Activated CD4-positive, alpha-beta T cell treated with anti-CD3 and anti-CD28 coated beads, Interleukin-2, amount 50 U/mL, for 16 hours (primary cell): ENCODE measurements around the gene STPG2.
"Not testable (repeated sequence)": the region's sequence is repeated elsewhere in the genome, so short reads cannot be mapped to it uniquely, and the experiment has no call there.

Experiments
- DNase-seq: peaks from one replicate; pipeline ENCODE4 v3.0.0-alpha.2; 2020

Gene STPG2

DNA sequence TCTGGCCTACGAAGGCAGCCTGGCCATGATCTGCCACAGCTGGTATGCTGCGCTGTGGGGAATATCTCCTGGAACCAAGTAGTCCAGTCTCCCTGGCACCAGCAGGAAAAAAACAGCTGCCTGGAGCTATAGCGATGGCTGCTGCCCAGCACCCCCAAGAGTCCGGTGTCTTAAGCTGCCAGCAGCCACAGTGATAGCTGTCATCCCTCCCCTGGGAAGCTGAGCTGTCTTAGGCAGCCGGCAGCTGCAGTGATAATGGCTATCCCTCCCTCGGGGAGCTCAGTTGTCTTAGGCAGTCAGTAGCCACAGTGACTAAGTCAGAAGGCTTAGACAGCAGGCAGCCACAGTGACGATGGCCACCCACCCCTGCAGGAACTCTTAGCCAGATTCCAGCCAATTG, 205.1 kb downstream of the STPG2 start:
- DNase-seq: no peak

DNA sequence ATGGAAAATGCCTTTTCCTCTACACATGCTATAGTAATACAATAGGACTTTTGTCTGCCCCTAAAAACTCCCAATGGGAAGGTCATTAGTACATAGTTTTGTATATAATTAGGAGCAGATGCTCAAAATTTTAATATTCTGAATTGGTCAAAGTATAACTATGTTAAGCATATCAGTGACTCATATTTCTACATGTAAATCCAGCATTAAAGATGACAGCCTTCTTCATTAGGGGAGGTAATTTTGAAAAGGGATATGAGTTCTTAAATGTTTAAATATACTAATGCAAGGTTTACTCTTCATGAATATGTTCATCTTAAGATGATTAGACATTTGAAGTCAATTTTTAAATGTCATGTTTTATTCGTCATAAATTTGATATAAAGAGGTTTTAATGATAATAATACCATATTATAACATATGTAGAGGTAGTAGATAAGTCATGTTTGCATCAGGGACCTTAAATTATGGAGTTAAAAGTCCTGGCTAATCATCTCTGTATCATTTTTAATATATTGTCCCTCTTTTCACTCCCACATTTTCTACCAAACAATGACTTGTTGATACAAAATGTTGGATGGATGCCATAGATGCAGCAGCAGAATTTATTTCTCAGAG, 218.8 kb downstream of the STPG2 start:
- DNase-seq: no peak

DNA sequence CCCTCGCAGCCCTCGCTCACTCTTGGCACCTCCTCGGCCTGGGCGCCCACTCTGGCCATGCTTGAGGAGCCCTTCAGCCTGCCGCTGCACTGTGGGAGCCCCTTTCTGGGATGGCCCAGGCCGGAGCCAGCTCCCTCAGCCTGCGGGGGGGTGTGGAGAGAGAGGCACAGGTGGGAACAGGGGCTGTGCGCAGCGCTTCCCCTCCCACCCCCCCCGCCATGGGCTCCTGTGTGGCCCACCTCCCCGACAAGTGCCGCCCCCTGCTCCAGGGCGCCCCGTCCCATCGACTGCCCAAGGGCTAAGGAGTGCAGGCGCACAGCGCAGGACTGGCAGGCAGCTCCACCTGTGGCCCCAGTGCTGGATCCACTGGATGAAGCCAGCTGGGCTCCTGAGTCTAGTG, 220.2 kb downstream of the STPG2 start:
- DNase-seq: no peak

DNA sequence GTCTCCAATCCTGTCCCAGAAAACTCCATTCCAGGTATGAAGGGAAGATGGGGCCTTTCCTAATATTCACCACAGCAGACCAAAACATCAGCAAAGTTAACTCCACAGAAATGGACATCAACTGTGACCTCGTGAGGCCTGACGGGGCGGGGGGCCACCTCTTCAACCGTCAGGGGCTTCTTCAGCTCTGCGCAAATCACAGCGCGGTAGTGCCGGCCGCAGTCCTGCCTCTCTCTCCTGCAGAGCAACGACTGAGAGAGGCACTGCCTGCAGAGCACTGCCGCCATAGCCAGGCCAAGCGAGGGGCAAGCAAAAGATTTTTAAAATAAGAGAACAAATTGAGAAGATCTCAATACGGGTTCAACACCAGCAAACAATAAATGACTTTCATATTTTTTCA, 226.2 kb downstream of the STPG2 start:
- no peak for DNase-seq

DNA sequence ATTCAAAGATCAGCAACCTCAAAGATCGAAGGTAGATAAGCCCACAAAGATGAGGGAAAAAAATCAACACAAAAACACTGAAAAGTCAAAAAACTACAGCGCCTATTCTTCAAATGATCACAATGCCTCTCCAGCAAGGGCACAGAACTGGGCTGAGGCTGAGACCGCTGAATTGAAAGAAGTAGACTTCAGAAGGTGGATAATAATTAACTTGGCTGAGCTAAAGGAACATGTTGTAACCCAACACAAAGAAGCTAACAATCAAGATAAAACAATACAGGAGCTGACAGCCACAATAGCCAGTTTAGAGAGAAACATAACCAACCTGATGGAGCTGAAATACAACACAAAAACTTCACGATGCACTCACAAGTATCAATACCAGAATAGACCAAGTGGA, 231.1 kb downstream of the STPG2 start:
- no peak for DNase-seq

DNA sequence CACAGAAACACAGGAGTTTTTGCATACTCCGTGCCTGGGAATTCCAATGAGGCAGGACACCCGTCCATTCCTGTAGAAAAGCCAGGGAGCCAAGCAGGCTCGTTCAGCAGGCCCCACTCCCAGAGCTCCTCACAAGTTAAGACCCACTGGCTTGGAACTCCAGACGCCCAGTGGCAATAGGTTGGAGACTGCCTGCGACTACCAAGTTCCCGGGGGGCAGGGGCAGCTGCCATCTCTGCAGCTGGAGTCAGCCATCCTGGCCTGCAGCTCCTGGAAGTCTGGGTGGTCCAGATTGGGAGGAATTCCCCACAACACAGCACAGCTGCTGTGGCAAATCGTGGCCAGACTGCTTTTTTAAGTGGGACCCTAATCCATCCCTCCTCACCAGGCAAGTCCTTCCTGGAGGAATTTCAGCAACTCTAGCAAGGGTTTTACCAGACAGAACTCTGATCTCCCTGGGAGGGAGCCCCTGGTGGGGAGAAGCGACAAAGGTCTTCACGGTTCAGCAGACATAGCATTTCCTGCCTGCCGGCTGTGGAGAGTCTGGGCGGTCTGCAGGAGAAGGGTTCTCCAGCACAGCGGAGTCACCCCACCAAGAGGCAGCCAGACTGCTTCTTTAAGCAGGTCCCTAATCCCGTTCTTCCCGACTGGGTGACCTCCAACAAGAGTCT, 231.9 kb downstream of the STPG2 start:
- no peak for DNase-seq

DNA sequence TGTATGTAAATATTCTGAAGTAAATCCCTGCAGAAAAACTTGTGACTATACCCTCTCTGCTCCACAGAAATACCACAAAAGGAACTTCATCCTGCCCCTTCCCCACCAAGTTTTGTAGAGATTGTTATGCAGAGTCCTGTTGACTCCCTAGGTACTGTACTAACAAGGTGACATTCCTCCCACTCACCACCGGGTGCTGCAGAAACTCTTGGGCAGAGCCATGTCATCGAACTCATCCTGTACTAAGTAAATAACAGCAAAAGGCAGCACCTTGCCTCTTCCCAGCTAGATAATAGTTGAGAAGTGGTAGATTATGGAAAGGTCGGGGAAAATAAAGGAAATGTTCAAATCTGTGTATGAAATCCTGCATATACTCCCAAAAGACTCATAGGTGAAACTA, 233.3 kb downstream of the STPG2 start:
- no peak for DNase-seq

DNA sequence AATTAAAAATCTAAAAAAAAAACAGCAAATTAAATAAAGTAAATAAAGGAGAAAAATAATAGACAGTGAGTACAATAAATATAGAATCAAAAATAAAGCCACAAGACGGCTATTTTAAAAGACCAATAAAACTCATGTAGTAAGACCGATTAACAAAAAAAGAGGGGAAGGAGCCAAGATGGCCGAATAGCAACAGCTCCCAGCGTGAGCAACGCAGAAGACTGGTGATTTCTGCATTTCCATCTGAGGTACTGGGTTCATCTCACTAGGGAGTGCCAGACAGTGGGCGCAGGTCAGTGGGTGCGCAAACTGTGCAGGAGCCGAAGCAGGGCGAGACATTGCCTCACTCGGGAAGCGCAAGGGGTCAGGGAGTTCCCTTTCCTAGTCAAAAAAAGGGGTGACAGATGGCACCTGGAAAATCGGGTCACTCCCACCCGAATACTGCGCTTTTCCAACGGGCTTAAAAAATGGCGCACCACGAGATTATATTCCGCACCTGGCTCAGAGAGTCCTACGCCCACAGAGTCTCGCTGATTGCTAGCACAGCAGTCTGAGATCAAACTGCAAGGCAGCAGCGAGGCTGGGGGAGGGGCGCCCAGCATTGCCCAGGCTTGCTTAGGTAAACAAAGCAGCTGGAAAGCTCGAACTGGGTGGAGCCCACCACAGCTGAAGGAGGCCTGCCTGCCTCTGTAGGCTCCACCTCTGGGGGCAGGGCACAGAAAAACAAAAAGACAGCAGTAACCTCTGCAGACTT, 239.7 kb downstream of the STPG2 start:
- not testable (repeated sequence) for DNase-seq

DNA sequence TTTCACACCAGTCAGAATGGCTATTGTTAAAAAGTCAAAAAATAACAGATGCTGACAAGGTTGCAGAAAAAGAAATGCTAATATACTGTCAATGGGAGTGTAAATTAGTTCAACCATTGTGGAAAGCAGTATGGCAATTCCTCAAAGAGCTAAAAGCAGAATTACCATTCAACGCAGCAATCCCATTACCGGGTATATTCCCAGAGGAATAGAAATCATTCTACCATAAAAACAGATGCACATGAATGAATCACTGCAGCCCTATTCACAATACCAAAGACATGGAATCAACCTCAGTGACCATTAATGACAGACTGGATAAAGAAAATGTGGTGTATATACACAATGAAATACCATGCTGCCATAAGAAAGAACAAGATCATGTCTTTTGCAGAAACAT, 243.0 kb downstream of the STPG2 start:
- DNase-seq: no peak

DNA sequence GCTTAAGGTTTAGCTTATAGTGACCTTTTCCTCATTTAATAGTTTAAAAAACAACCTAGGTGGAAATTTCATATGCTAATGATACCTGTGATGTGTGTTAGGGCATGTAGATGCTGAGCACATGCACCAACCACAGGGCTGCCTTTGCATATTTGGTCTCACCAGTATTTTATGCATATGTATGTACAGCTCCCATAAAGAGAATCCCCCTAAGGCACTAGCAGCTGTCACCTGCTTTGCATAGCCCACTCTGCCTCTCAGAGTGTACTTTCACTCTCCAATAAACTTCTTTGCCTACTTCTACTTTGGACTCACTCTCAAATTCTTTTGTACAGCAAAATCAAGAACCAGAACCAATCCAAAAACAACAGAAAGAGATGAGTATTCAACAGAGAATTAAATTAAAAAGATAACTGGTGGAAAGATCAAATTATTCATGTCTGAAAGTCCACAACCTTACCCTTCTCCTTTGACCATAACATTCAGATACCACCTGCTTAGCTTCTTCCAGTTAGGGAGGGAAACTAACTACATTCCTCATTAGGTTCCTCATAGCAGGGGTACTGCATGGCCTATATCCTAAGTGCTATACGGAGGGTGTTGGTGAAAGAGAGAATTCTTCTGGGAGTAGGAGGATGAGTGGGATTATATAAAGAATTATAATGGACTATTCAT, 250.5 kb downstream of the STPG2 start:
- DNase-seq: no peak

DNA sequence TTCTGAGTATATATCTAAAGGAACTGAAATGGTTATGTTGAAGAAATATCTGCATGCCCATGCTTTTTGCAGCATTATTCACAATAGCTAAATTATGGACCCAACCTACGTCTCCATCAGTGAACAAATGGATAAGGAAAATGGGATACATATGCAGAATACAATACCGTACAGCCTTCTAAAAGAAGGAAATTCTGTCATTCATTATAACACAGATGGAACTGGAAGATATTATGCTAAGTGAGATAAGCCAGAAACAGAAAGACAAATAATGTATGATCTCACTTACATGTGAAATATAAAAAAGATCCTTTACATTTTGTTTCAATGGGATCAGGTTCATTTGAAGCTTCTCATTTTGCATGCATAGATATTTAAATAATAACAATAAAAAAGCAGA, 263.3 kb downstream of the STPG2 start:
- DNase-seq: no peak

DNA sequence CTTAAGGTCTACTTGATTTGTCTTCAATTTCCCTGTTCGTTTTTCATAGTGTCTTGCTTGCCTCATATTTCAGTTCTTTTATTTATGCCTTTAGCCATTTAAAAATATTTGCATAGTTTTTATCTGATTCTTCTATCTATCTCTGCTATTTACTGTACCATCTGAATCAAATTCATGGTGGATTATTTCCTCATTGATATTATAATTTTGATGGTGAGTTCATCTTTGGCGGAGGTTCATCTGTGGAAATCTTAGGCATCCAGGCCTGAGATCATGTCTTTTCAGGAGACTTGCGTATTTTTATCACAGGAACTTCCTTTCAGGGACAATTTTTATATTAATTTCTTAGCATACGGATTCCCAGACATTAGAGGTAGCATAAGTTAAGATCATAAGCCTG, 275.2 kb downstream of the STPG2 start:
- no peak for DNase-seq

DNA sequence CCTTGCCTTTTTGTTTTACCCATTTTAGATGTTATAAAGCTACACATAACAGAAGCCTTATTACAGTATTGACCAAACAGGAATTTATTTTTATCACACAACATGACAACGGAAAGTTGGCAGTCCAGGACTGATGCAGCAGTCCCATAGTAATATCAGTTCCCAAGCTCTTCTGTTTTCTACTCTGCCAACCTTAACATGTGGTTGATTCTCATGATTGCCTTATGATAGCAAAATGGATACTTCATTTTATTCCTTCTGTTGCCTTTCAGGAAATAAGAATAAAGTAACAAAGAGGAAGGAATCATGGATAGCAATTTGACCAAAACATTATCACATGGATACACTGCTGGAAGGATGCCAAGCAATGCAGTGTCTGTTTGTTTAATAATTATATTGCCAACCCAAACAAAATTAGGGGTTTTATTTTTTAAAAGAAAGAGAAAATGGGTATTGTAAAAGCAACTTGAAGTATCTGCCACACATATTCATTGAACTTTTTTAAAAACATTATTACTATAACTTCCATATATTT, 275.7 kb downstream of the STPG2 start:
- DNase-seq: no peak

DNA sequence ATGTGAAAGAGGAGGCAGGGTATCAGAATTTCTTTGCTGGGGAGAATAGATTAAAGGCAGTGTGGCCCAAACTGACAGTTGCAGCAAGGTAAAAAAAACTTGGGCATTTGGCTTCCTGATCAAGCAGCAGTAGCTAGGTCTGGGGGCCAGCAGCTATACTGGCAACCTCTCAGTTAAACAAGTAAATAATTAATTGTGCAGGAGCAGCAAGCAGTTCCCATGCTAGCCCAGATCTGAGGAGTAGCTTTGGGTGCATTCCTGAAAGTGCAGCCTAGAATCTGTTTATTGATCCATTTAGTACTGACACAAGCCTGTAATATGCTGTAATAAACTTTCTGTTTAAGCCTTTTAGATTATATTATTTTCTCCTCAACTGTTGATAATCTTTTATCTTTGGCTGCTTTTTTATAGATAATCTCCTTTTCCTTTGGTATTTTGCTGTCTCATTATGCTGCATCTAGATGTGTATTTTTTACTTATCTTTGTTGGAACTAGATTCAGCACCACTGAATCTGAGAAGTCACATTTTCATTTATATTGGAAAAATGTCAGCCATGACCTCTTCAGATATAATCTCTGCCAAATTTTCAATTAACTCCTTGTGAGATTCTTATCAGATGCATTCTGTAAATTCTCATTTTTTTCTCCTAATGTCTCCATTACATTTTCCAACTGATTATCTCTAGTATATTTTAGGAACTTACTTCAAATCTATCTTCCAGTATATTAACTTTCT, 276.3 kb downstream of the STPG2 start:
- DNase-seq: no peak

DNA sequence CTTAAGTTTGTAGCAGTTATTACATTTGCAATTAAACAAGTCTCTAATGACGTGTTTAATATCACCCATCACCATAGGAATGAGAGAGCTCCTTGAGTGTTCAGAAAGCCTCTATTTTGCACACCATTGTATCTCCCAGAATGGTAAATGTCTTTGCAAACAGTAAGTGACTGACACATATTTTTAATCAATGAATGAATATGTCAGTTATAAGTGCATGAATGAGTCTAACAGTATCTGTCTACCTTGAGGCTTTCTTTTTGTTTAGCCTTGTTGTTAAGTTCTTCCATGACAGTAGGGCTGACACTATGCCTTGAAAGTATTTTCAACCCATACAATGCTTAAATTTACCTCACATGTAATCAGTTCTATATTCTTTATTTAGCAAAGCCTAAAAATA, 292.2 kb downstream of the STPG2 start:
- no peak for DNase-seq

DNA sequence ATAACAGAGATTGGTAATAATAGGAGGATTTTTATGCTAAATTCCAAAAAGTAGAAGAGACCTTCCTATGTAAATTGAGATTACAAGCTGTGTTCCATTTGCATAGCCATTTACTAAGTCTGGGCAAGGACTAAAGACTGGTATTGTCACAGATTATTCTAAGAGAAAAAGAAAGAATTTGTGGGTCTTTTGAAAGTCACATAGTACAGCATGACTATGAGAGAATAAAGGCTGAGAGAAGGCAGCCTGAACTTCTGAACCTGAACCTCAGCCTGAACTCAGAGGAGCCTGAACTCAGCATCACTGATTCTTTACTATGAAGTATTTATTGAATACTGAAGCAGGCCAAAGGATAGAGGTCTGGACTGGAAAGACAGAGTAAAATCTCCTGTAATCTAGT, 297.5 kb downstream of the STPG2 start:
- DNase-seq: no peak

DNA sequence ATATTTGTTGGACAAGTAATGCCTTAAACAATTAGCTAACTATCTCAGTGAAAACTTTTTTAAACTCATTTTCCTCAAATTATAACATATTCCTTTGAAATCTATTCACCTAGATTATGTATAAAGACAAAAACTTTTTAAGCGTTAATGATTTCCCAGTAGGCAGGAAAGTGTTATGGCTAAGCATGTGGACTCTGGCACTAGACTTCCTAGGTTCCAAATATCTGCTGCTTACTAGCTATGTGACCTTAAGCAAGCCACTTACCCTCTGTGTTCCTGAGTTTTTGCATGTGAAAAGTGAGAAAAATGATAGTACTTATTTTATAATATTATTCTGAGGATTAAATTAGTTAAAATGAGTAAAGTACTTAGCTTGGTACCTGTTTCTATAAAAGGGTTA, 301.8 kb downstream of the STPG2 start:
- DNase-seq: no peak

DNA sequence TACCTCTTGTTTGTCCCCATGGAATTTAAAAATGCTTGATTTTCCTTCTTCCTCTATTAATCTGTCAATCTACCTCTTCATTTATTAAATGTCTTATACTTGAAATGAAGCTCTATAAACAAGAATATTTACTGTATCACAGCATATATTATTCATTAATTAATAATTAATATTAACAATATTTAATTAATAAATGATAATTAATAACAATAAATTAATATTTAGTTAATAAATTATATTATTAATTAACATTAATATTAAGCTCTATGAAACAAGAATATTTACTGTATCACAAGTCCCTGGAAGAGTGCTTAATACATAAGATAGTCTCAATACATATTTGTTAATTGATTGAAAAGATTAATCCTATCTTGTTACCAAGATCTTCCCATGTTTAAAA, 306.6 kb downstream of the STPG2 start:
- DNase-seq: no peak

DNA sequence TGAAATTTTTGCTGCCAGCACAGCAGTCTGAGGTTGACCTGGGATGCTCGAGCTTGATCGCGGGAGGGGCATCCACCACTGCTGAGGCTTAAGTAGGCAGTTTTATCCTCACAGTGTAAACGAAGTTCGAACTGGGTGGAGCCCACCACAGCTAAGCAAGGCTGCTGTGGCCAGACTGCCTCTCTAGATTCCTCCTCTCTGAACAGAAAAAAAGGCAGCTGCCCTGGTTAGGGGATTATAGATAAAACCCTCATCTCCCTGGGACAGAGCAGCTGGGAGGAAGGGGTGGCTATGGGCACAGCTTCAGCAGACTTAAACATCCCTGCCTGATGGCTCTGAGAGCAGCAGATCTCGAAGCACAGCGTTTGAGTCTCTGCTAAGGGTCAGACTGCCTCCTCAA, 314.6 kb downstream of the STPG2 start:
- DNase-seq: no peak

DNA sequence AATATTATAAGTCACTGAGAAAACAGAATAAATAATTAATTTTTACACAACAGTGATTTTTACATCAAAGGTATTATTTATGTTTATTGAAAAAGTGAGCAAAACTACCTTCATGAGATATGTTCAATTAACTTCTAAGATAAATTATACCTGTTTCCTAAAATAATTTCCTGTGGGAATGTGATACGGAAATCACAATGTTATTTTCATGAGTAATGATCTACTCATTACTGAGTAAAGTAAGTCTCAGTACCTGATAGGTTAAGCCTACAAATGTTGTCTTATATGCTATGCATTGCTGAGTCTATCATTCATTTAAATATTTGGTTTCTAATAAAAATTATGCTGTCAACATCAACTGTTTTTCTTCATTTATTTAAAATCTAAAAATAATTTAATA, 324.0 kb downstream of the STPG2 start:
- DNase-seq: no peak

DNA sequence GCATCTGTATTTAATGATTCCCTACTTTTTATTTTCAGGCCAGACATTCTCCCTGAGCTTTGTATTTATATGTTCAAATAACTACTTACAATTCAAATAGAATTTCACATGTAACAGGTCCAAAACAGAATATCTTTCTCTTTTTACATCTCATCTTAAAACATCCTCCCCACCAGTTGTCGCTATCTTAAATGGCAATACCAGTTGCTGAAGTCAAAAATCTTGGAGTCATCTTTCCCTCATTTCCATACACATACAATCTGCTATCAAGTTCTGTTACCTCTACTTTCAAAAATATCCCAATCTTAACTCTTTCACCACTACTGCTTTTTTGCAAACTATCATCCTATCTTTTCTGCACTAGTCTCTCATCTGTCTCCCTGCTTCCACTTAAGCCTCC, 330.5 kb downstream of the STPG2 start:
- DNase-seq: no peak

DNA sequence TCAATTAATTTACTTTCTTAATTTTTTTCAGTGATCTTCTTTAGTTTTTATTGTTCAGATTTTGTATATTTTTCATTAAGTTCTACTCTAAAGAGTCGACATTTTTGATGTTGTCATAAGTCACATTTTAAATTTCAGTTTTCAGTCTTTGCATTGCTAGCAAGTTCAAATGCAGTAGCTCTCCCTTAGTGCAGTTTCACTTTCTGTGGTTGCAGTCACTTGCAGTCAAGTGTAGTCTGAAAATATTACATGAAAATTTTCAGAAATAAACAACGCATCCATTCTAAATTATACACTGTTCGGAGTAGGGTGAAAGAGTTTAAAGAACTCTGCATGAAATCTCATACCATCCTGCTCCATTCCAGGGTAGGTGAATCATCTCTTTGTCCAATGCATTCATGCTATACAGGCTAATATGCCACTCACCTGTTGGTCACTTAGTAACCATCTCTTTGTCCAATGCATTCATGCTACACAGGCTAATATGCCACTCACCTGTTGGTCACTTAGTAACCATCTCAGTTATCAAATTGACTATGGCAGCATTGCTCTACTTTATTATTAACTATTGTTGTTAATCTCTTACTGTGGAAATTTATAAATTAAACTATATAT, 356.9 kb downstream of the STPG2 start:
- no peak for DNase-seq
